ENCODE results near the gene ROBO4. TPM values are rescaled to one million over a fixed set of nuclear protein-coding genes. Genes with fewer than 3 reads are reported as not detected.

The ROBO4 gene
- total RNA-seq, 1 experiment from 2014 or later = 1.6 TPM

DNA sequence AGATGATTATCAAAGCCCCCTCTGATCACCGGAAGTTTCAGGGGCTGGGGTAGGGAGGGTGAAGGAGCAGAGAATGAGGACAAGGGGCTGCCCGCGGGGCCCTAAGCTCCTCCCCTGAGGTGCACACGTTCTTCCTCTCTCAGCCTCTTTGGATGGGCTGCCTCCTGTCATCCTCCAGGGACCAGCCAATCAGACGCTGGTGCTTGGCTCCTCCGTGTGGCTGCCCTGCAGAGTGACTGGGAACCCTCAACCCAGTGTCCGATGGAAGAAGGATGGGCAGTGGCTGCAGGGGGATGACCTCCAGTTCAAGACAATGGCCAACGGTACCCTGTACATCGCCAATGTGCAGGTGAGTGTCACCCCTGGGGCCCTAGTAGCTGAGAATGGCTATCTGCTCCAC lies 24.9 kb downstream of the ROBO4 start:
- CTCF ChIA-PET = no interaction called here
- no peaks in the 10 kb centered on the region for H3K9me3 ChIP-seq (ENCODE audit: low read length)
- POLR2A ChIA-PET (ENCODE audit: unreplicated experiment) = interaction anchor here (0.7 kb wide), 1 partner anchor 98 kb away, joined by 3 read pairs; no protein-coding TSS in a partner anchor
- peaks cover 12% of the 10 kb centered on the region for H3K4me1 ChIP-seq (ENCODE audit: insufficient read depth, low read length)
- no peak overlapping the region for H2AFZ ChIP-seq (ENCODE audit: low read length)
- no peak overlapping the region for H3K4me2 ChIP-seq (ENCODE audit: low read length)
- H3F3A ChIP-seq (ENCODE audit: low read length, unreplicated experiment) = no peaks in the 10 kb centered on the region
- no peaks in the 10 kb centered on the region for H3K36me3 ChIP-seq (ENCODE audit: low read depth, low read length)
- H3K9me2 ChIP-seq (replicated peaks; ENCODE audit: low read length) = no peaks in the 10 kb centered on the region
- TF ChIP-seq EZH2phosphoT487 (IDR thresholded peaks at IDR 0.05; ENCODE audit: borderline replicate concordance, low read length) (no peak), EZH2 (IDR thresholded peaks at IDR 0.05; ENCODE audit: low read length, unreplicated experiment) (no peak)
- TF ChIP-seq, protein P1, sequence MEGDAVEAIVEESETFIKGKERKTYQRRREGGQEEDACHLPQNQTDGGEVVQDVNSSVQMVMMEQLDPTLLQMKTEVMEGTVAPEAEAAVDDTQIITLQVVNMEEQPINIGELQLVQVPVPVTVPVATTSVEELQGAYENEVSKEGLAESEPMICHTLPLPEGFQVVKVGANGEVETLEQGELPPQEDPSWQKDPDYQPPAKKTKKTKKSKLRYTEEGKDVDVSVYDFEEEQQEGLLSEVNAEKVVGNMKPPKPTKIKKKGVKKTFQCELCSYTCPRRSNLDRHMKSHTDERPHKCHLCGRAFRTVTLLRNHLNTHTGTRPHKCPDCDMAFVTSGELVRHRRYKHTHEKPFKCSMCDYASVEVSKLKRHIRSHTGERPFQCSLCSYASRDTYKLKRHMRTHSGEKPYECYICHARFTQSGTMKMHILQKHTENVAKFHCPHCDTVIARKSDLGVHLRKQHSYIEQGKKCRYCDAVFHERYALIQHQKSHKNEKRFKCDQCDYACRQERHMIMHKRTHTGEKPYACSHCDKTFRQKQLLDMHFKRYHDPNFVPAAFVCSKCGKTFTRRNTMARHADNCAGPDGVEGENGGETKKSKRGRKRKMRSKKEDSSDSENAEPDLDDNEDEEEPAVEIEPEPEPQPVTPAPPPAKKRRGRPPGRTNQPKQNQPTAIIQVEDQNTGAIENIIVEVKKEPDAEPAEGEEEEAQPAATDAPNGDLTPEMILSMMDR (conservative IDR thresholded peaks at IDR 0.05; ENCODE audit: low read depth, low read length) = no peak
- DNase-seq = no peak
- no peak overlapping the region for H3K9ac ChIP-seq (ENCODE audit: low read length)
- H3K27me3 ChIP-seq (ENCODE audit: low read length) = peaks cover 11% of the 10 kb centered on the region
- no peaks in the 10 kb centered on the region for H3K79me2 ChIP-seq (ENCODE audit: low read length)
- intact Hi-C loops (cut with micrococcal nuclease) = no loop called here
- no peak overlapping the region for H3K27ac ChIP-seq (ENCODE audit: low read length)
- H3K4me3 ChIP-seq (ENCODE audit: low read length) = no peak overlapping the region
- no peak for ATAC-seq
- no peaks in the 10 kb centered on the region for H4K20me1 ChIP-seq (ENCODE audit: low read length)
- BruUV-seq (replicated peaks) = no TSS peak

DNA sequence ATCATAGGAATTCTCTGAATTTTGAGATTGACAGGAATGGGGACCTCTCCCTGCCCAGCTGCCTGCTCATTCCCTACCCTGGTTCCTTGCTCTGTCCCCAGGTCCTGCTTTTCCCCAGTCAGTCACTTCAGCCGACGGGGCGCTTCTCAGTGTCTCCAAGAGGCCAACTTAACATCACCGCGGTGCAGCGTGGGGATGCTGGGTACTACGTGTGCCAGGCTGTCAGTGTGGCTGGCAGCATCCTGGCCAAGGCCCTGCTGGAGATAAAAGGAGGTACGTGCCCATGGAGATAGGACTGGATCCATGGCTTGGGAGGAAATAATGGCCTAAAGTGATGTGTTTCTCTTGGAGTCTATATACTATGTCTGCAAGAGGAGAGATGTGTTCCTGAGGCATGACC lies 25.4 kb downstream of the ROBO4 start:
- Histone ChIP-seq H3K36me3 (ENCODE audit: low read depth, low read length) (no peaks in the 10 kb centered on the region), H3K4me2 (ENCODE audit: low read length) (no peak overlapping the region), H4K20me1 (ENCODE audit: low read length) (no peaks in the 10 kb centered on the region), H3F3A (ENCODE audit: low read length, unreplicated experiment) (no peaks in the 10 kb centered on the region), H3K9me2 (replicated peaks; ENCODE audit: low read length) (no peaks in the 10 kb centered on the region), H3K9ac (ENCODE audit: low read length) (no peak overlapping the region), H2AFZ (ENCODE audit: low read length) (no peak overlapping the region), H3K79me2 (ENCODE audit: low read length) (no peaks in the 10 kb centered on the region), H3K27me3 (ENCODE audit: low read length) (peaks cover 13% of the 10 kb centered on the region), H3K9me3 (ENCODE audit: low read length) (no peaks in the 10 kb centered on the region), H3K27ac (ENCODE audit: low read length) (no peak overlapping the region), H3K4me3 (ENCODE audit: low read length) (no peak overlapping the region), H3K4me1 (ENCODE audit: insufficient read depth, low read length) (peaks cover 12% of the 10 kb centered on the region)
- intact Hi-C loops (cut with micrococcal nuclease) = no loop called here
- DNase-seq = no peak
- CTCF ChIA-PET = no interaction called here
- ATAC-seq = no peak
- TF ChIP-seq EZH2 (IDR thresholded peaks at IDR 0.05; ENCODE audit: low read length, unreplicated experiment) (no peak), EZH2phosphoT487 (IDR thresholded peaks at IDR 0.05; ENCODE audit: borderline replicate concordance, low read length) (no peak)
- TF ChIP-seq, protein P1 (conservative IDR thresholded peaks at IDR 0.05; ENCODE audit: low read depth, low read length) = no peak
- POLR2A ChIA-PET (ENCODE audit: unreplicated experiment) = no interaction called here
- BruUV-seq (replicated peaks) = no TSS peak

DNA sequence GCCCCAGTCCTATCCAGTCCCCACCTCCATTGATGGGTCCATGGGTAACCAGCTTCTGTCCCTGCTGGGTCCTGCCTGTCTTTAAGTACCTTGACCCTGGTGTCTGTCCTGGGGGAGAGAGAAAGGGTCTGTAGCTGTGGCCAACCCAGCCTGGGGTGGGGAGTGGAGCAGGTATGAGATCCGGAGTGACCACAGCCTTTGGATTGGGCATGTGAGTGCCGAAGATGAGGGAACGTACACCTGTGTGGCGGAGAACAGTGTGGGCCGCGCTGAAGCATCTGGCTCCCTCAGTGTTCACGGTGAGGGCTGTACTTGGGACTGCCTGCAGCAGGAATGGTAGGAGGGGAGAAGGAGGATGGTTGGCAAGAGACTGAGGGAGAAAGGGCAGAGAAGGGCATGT lies 27.2 kb downstream of the ROBO4 start:
- Histone ChIP-seq H3K79me2 (ENCODE audit: low read length) (no peaks in the 10 kb centered on the region), H4K20me1 (ENCODE audit: low read length) (no peaks in the 10 kb centered on the region), H3K4me2 (ENCODE audit: low read length) (no peak overlapping the region), H2AFZ (ENCODE audit: low read length) (no peak overlapping the region), H3K27me3 (ENCODE audit: low read length) (peaks cover 31% of the 10 kb centered on the region), H3K4me3 (ENCODE audit: low read length) (no peak overlapping the region), H3K9me2 (replicated peaks; ENCODE audit: low read length) (no peaks in the 10 kb centered on the region), H3K36me3 (ENCODE audit: low read depth, low read length) (no peaks in the 10 kb centered on the region), H3K9ac (ENCODE audit: low read length) (no peak overlapping the region), H3F3A (ENCODE audit: low read length, unreplicated experiment) (no peaks in the 10 kb centered on the region), H3K4me1 (ENCODE audit: insufficient read depth, low read length) (peaks cover 2% of the 10 kb centered on the region; the same call in 1 of the 2 replicates), H3K9me3 (ENCODE audit: low read length) (no peaks in the 10 kb centered on the region), H3K27ac (ENCODE audit: low read length) (no peak overlapping the region)
- DNase-seq (no peak), ATAC-seq (no peak)
- ChIA-PET CTCF (no interaction called here), POLR2A (ENCODE audit: unreplicated experiment) (no interaction called here)
- intact Hi-C loops (cut with micrococcal nuclease) = no loop called here
- no TSS peak for BruUV-seq (replicated peaks)
- TF ChIP-seq, protein P1 (conservative IDR thresholded peaks at IDR 0.05; ENCODE audit: low read depth, low read length) = no peak
- TF ChIP-seq EZH2phosphoT487 (IDR thresholded peaks at IDR 0.05; ENCODE audit: borderline replicate concordance, low read length) (no peak), EZH2 (IDR thresholded peaks at IDR 0.05; ENCODE audit: low read length, unreplicated experiment) (no peak)
